Kidney epithelial cell (primary cell): ENCODE data around the gene GALNT11. TPM values are rescaled to one million over a fixed set of nuclear protein-coding genes. Genes with fewer than 3 reads are reported as not detected.

Source experiments
- DNase-seq: peaks from one replicate; pipeline ENCODE4 v3.0.0-alpha.2; 2010; ENCODE audit warnings: low read depth
- H3K27me3 ChIP-seq: 2 replicates; pipeline ENCODE4 v1.6.0; 2011; ENCODE audit warnings: low read length; ENCODE audit not compliant: control insufficient read depth, insufficient read depth
- H3K36me3 ChIP-seq: 2 replicates; pipeline ENCODE4 v1.5.1; 2011; ENCODE audit warnings: low read length; ENCODE audit not compliant: control insufficient read depth, insufficient read depth
- H3K4me3 ChIP-seq: 2 replicates; pipeline ENCODE4 v1.5.1; 2011; ENCODE audit warnings: low read depth, mild to moderate bottlenecking, control low read depth, low read length
- CTCF ChIP-seq: IDR thresholded peaks from 2 replicates; pipeline ENCODE4 v1.5.1; 2011; ENCODE audit warnings: mild to moderate bottlenecking, moderate library complexity, low read length, control low read depth, inconsistent platforms; ENCODE audit not compliant: insufficient read depth, poor library complexity, severe bottlenecking
- total RNA-seq: library from RNA; depleted of rRNA; stranded (reverse); fragments of >200 nt; gene quantifications from 2 replicates; pipeline ENCODE4 v1.2.3, GENCODE V29; 2015

The GALNT11 gene
- total RNA-seq = 29.2 and 36.0 TPM in 2 replicates

- DNase-seq = peak; percentile 32
These were observed at the start of gene GALNT11 for GRCh38 chr7:152025077-152025936. TSS of gene GALNT11 (plus strand) at chr7:152025674. CDS start at chr7:152094228, 68,554 bp downstream.

GRCh38 chr7:151978616-151979015 is 46.9 kb upstream of the GALNT11 start:
- Histone ChIP-seq H3K36me3 (no peaks in the 10 kb centered on the region), H3K4me3 (no peak overlapping the region), H3K27me3 (no peaks in the 10 kb centered on the region)
- TF ChIP-seq CTCF = no peak
- no peak for DNase-seq

More at GRCh38 chr7:152025077-152025936, at the start of gene GALNT11:
- H3K4me3 ChIP-seq = peak within 1 kb of the TSS; percentile 94
- H3K36me3 ChIP-seq = no peaks in the 10 kb centered on the region
- no peaks in the 10 kb centered on the region for H3K27me3 ChIP-seq
- peak; percentile 19 for TF ChIP-seq CTCF

- no peak overlapping the region for H3K4me3 ChIP-seq
- no peaks in the 10 kb centered on the region for H3K27me3 ChIP-seq
- DNase-seq = no peak
- no peak for TF ChIP-seq CTCF
- no peaks in the 10 kb centered on the region for H3K36me3 ChIP-seq
These were observed 44.3 kb upstream of the GALNT11 start for GRCh38 chr7:151981223-151981622.

GRCh38 chr7:151982806-151983205 is 42.7 kb upstream of the GALNT11 start:
- no peak for DNase-seq
- no peaks in the 10 kb centered on the region for H3K36me3 ChIP-seq
- TF ChIP-seq CTCF = no peak
- no peak overlapping the region for H3K4me3 ChIP-seq
- H3K27me3 ChIP-seq = peaks cover 3% of the 10 kb centered on the region

GRCh38 chr7:151984612-151985011 is 40.9 kb upstream of the GALNT11 start:
- no peak for DNase-seq
- no peak for TF ChIP-seq CTCF
- H3K36me3 ChIP-seq = no peaks in the 10 kb centered on the region
- no peak overlapping the region for H3K4me3 ChIP-seq
- H3K27me3 ChIP-seq = peaks cover 3% of the 10 kb centered on the region
